ENCODE data around the gene PABPC1L. TPM values are rescaled to one million over a fixed set of nuclear protein-coding genes. Genes with fewer than 3 reads are reported as not detected.
"Not testable (repeated sequence)": the region's sequence is repeated elsewhere in the genome, so short reads cannot be mapped to it uniquely, and the experiment has no call there.

The PABPC1L gene
- 14.1 and 21.6 TPM in 2 replicates for polyA plus RNA-seq (2014; cell fraction: cytosol; rRNA removed)
- polyA plus RNA-seq (2014; cell fraction: nucleus; rRNA removed), result 68.0 and 143 TPM in 2 replicates

- peak; percentile 63 for DNase-seq (ENCODE audit: low spot score)
These were observed at the start of gene PABPC1L for GRCh38 chr20:44909872-44910689. TSS of gene PABPC1L (plus strand) at chr20:44910060. CDS start at chr20:44910144, 84 bp downstream.

GRCh38 chr20:44861531-44862006 lies 48.3 kb upstream of the PABPC1L start:
- DNase-seq (ENCODE audit: low spot score), result no peak

GRCh38 chr20:44862286-44862685 lies 47.6 kb upstream of the PABPC1L start:
- no peak for DNase-seq (ENCODE audit: low spot score)

- DNase-seq (ENCODE audit: low spot score), result peak; percentile 65
These were observed 46.3 kb upstream of the PABPC1L start for GRCh38 chr20:44863365-44864084.

GRCh38 chr20:44864493-44864892 lies 45.4 kb upstream of the PABPC1L start:
- DNase-seq (ENCODE audit: low spot score), result not testable (repeated sequence)

GRCh38 chr20:44866703-44867335 lies 43.0 kb upstream of the PABPC1L start:
- DNase-seq (ENCODE audit: low spot score), result no peak

- DNase-seq (ENCODE audit: low spot score), result no peak
These were observed 40.4 kb upstream of the PABPC1L start for GRCh38 chr20:44869471-44869870.

GRCh38 chr20:44882360-44882759 lies 27.5 kb upstream of the PABPC1L start:
- DNase-seq (ENCODE audit: low spot score), result not testable (repeated sequence)

- no peak for DNase-seq (ENCODE audit: low spot score)
These were observed 26.5 kb upstream of the PABPC1L start for GRCh38 chr20:44883214-44883902.

- DNase-seq (ENCODE audit: low spot score), result no peak
These were observed 24.9 kb upstream of the PABPC1L start for GRCh38 chr20:44884907-44885391.

- peak; percentile 99 for DNase-seq (ENCODE audit: low spot score)
These were observed 24.2 kb upstream of the PABPC1L start, which contains the start of gene YWHAB for GRCh38 chr20:44885392-44886265. TSS of gene YWHAB (plus strand) at chr20:44885705. CDS start at chr20:44901534, 15,829 bp downstream.

- DNase-seq (ENCODE audit: low spot score), result no peak
These were observed 23.6 kb upstream of the PABPC1L start for GRCh38 chr20:44886266-44886651.

- no peak for DNase-seq (ENCODE audit: low spot score)
These were observed 23.0 kb upstream of the PABPC1L start for GRCh38 chr20:44886828-44887227.

GRCh38 chr20:44887466-44887865 lies 22.4 kb upstream of the PABPC1L start:
- no peak for DNase-seq (ENCODE audit: low spot score)

GRCh38 chr20:44888226-44889103 lies 21.4 kb upstream of the PABPC1L start:
- no peak for DNase-seq (ENCODE audit: low spot score)

- DNase-seq (ENCODE audit: low spot score), result no peak
These were observed 18.0 kb upstream of the PABPC1L start for GRCh38 chr20:44891826-44892225.

- no peak for DNase-seq (ENCODE audit: low spot score)
These were observed 14.9 kb upstream of the PABPC1L start for GRCh38 chr20:44894959-44895358.

- no peak for DNase-seq (ENCODE audit: low spot score)
These were observed 13.3 kb upstream of the PABPC1L start for GRCh38 chr20:44896583-44896982.

GRCh38 chr20:44897133-44897532 lies 12.7 kb upstream of the PABPC1L start:
- DNase-seq (ENCODE audit: low spot score), result no peak

Data from SK-N-DZ (cell line).